HG02938 (cell line): ENCODE measurements around the gene ATP2B2.
"Not testable (repeated sequence)": the region's sequence is repeated elsewhere in the genome, so short reads cannot be mapped to it uniquely, and the experiment has no call there.

Experiments used
- ATAC-seq: cut with Tn5 transposase; IDR thresholded peaks from one replicate; pipeline ENCODE4 v1.9.1; 2021; ENCODE audit warnings: mild to moderate bottlenecking, moderate library complexity; ENCODE audit not compliant: unreplicated experiment

Gene ATP2B2

DNA sequence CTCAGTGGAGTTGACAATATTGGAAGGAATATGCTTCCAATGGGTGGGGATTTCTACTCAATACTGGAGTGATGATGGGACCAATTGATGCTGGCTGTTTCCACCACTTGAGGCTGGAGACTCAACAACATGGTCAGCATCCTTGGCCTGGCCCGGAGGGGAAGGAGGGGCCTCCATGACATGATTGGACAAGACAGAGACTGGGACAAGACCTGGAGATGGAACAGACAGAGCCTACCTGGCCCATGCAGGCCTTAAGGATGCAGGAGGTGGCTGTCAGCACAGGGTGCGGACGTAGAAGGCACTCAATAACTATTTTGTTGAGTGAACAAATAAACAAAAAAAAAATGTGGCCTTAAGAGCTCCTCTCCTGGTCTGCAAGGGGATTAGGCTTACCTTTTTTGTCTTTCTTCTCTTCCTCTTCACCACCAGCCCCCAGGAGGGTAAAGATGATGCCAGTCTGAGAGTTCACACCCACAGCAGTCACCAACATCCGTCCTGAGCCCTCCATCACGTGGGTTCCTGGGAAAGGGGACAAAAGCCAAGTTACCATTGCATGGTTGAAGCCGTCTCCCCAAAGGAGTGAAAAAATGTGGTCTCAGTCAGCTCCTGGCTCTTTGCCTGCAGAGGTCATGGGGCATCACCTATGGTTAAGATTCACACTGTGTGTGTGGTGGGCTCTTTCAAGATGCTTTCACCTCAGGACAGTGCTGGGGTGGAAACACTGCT, 117.3 kb downstream of the ATP2B2 start:
- ATAC-seq = no peak

- no peak for ATAC-seq
These were observed 119.3 kb downstream of the ATP2B2 start for GRCh38 chr3:10386121-10386520.

GRCh38 chr3:10384541-10385360, 120.6 kb downstream of the ATP2B2 start:
- ATAC-seq = no peak

DNA sequence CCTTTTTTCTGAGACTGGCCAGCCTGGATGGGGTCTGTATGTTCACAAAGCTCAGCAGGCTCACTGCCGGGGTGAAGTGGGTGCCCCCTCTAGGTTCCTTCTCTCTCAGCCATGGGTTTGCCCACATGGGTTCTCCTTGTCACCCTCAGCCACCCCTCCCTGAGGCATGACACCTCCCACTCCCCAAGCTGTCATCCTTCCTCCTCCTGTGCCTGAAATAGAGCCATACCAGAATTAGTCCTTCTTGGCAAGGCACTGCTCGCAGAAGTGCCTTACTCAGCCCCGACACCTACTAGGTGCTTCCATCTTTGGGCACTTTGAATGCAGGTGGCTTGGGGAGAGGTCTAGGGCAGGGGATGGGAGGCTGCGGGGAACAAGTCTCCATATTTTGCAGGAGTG, 121.5 kb downstream of the ATP2B2 start:
- no peak for ATAC-seq

DNA sequence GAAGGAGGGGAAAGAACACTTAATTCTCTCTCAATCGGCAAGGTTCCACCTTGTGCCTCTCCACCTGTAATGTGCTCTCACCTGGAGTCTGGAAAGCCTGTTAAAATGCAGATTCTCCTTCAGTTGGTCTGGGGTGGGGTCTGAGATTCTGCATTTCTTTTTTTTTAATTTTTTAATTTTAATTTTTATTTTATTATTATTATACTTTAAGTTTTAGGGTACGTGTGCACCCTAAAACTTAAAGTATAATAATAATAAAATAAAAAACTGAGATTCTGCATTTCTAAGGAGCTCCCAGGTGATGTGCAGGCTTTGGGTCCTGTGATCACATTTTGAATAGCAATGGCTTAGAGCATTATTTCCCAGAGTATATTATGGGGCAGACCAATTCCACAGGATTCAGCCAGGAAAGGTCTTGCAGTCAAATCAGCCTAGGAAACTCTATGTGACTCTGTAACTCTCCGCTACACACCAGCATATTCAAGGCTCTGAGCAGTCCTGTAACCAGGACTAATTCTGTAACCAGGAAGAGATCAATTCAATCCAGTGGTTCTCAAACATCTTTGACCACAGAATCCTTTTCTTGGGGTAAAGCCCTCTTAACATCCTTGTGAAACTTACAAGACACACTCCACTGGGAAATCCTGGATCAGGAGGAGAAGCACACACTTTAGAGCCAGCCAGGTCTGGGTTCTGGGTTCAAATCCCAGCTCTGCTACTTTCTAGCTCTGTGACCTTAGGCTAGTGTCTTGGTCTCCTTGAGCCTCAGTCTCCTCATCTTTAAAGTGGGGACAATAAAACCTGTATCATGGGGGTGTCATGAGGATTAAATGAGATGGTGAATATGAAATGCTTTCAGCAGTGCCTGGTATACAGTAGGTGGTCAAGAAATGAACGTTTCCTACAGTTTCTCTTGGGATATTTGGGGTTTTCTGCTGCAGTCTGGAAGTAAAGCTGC, 122.2 kb downstream of the ATP2B2 start:
- ATAC-seq = no peak

DNA sequence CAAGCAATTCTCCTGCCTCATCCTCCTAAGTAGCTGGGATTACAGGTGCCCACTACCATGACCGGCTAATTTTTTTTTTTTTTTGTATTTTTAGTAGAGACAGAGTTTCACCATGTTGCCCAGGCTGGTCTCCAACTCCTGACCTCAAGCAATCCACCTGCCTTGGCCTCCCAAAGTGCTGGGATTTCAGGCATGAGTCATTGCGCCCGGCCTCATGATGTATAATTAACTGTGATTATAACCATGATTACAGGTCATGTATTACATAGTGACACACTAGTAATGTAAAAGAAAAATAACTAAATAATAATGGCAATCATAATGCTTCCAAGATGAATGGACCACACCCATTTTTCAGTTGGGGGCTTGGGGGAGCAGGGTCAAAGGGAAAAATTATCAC, 122.9 kb downstream of the ATP2B2 start:
- ATAC-seq = not testable (repeated sequence)

- ATAC-seq = no peak
These were observed 124.0 kb downstream of the ATP2B2 start for GRCh38 chr3:10381336-10381735.

GRCh38 chr3:10380906-10381305, 124.5 kb downstream of the ATP2B2 start:
- ATAC-seq = no peak

GRCh38 chr3:10379961-10380360, 125.4 kb downstream of the ATP2B2 start:
- ATAC-seq = no peak

- ATAC-seq = no peak
These were observed 126.2 kb downstream of the ATP2B2 start for GRCh38 chr3:10379161-10379560.

DNA sequence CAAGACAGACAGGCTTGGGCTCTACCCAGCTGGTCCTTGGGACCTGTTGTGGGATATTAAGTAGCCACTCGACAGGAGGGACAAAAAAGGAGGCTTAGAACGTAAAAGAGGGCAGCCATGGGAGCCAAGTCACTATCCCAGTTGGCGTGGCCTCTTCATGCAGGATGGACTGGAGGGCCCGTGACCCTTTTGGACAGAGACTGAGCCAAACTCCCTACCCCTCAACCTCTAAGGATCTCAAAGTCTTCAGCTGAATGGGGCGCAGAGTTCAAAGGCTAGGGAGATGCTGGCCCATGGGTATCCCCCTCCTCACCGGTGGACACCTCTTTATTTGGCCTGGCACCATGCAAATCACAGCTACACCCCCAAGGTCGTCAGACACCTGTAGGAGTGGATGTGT, 126.6 kb downstream of the ATP2B2 start:
- no peak for ATAC-seq

DNA sequence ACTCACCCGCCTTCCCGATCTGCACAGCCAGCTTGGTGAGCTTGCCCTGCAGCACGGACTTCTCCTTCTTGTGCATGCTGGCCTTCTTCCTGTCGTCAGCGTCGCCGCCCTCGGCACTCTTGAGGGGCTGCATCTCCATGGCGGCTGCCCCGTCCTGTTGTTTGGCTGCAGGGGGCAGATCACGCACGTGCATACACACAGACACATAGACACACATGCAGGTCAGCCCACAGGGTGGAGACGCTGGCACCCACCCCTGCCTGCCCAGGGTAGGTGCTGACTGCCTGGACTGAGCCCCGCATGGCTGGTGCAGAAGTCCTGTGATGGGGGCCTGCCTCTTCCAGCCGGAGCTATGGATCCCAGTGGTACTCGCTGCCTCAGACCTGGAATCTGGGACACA, 127.1 kb downstream of the ATP2B2 start:
- no peak for ATAC-seq

- ATAC-seq = no peak
These were observed 128.1 kb downstream of the ATP2B2 start for GRCh38 chr3:10377148-10377725.

DNA sequence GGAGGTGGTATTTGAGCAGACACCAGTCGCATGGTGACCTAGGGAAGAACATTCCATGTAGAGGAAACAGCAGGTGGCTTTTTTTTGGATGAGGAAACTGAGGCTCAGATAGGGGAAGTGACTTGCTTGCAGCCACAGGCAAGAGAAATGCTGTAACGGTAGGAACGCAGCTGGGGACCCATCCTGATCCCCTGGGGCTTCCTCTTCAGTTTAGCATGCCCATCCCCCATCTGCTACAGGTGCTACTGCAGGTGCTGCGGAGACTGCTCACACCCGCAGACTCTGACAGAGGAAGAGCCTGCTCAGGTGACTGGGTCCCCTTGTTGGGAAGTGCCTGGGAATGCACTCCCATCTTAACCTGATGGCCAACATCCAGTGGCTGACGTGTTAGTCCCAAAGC, 129.0 kb downstream of the ATP2B2 start:
- ATAC-seq = no peak

GRCh38 chr3:10375296-10376053, 129.9 kb downstream of the ATP2B2 start:
- no peak for ATAC-seq

DNA sequence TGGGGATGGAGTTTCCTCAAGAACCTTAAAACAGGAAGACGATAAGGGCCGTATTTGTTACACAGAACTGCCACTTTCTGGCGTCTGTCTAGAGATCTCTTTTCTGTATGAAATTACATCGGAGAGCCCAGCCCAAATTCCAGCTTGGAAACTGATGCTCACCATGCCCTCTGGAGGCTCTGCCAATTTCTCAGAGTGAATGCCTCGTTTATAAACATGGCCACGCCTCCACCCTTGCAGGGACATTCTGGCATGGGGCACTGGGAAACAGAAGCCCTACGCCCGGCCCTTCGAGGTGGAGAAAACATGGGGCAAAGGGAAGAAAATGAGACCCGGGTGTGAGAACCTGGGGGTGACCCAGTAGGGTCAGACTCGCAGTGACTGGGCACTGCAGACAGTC, 131.1 kb downstream of the ATP2B2 start:
- ATAC-seq = no peak

DNA sequence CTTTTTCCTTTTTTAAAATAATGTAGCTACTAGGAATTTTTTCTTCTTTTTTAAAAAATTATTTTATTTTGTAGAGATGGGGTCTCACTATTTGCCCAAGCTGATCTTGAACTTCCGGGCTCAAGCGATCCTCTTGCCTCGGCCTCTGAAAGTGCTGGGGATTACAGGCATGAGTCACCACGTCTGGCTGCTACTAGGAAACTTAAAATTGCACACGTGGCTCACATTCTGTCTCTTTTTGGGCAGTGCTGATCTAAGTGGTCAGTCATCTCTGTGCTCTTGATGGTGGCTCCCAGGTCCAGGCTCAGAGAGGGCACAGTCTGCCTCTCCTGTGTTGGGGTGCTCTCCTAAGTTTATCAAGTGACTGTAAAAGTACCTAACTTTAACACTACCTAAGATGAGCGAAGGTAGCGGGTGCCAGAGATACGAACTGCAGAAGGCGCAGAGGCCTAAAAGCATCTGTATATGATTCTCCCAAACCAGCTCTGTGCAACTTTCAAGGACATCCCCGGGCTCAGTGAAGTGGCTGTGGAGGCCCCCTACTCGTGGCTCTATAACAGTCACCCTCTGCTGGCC, 131.6 kb downstream of the ATP2B2 start:
- no peak for ATAC-seq

GRCh38 chr3:10371789-10372188, 133.6 kb downstream of the ATP2B2 start:
- no peak for ATAC-seq

DNA sequence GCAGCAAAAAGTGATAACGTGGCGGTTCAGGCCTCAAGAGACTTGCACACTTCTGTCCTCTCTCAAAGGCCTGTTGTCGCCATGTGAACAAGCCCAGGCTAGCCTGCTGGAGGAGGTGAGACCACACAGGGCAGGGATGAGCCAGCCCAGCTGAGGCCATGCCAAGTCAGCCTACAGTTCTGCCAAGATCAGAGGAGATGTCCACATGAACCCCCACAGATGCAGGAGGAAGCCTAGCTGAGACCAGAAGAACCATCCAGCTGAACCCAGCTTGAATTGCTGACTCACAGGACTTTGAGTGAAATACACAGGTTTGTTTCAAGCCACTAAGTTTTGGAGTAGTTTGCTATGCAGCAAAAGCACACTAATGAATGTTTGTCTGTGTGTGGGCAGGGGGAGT, 134.2 kb downstream of the ATP2B2 start:
- no peak for ATAC-seq

DNA sequence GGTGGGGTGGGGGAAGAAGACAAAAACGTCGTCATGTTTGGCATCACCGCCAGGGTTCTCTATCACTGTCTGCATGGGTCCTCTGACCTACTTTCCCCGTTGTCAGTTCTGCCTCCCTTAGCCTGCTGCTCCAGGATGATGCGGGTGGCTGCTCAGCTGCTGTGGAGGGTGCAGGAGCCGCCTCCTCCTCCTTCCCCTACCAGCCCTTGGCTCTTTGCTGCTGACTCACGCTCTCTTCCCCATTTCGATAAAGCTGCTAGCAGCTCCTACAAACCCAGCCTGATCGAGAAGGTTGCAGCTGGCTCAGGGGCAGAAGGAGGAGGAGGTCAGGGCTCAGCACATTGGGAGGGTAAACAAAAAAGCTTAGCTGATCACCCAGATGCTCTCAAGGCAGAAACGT, 135.0 kb downstream of the ATP2B2 start:
- no peak for ATAC-seq
